Measurements from ENCODE around the gene TEC. TPM values are rescaled to one million over a fixed set of nuclear protein-coding genes. Genes with fewer than 3 reads are reported as not detected.
A peak's percentile ranks its signal among the peaks of the same experiment; 100 is the strongest.

The TEC gene
- total RNA-seq, 6 donors from 2014 or later = 5.9 to 26.2 (median 10.1) TPM

- 90 to 98% methylated on average over 1 of the region's 1 CpG for WGBS, 2 donors
- no peak for DNase-seq
- Histone ChIP-seq H3K27ac (no peak overlapping the region), H3K4me1 (no peaks in the 10 kb centered on the region), H3K4me3 (no peak overlapping the region), H3K9me3 (no peaks in the 10 kb centered on the region), H3K27me3 (no peaks in the 10 kb centered on the region), H3K36me3 (peaks cover 0 to 3% (median 0%) of the 10 kb centered on the region in 4 donors)
- TF ChIP-seq POLR2AphosphoS5 (IDR thresholded peaks at IDR 0.05) (no peak), EP300 (IDR thresholded peaks at IDR 0.05) (no peak), CTCF (IDR thresholded peaks at IDR 0.05) (no peak), POLR2A (IDR thresholded peaks at IDR 0.05) (no peak)
- no peak for ATAC-seq (ENCODE audit: low FRiP score in 2 of 2)
Measured at GRCh38 chr4:48147621-48148020, 122.0 kb downstream of the TEC start.

- no peak overlapping the region for H3K27ac ChIP-seq
- H3K36me3 ChIP-seq = peaks cover 0 to 18% (median 2%) of the 10 kb centered on the region in 4 donors
- H3K9me3 ChIP-seq = no peaks in the 10 kb centered on the region
- 54 to 55% methylated on average over 2 of the region's 2 CpGs for WGBS, 2 donors
- H3K27me3 ChIP-seq = no peaks in the 10 kb centered on the region
- peaks cover 0 to 13% (median 0%) of the 10 kb centered on the region in 4 donors for H3K4me1 ChIP-seq
- DNase-seq (no peak), ATAC-seq (ENCODE audit: low FRiP score in 2 of 2) (peak in 1 of 2 donors; percentile 67)
- TF ChIP-seq POLR2A (IDR thresholded peaks at IDR 0.05) = no peak
- TF ChIP-seq POLR2AphosphoS5 (IDR thresholded peaks at IDR 0.05) = no peak
- TF ChIP-seq EP300 (IDR thresholded peaks at IDR 0.05) = no peak
- TF ChIP-seq CTCF (IDR thresholded peaks at IDR 0.05) = peak; percentile 31 to 61 (median 46)
- no peak overlapping the region for H3K4me3 ChIP-seq
Measured at GRCh38 chr4:48141048-48141447, 128.6 kb downstream of the TEC start.

GRCh38 chr4:48139691-48140090 lies 129.9 kb downstream of the TEC start:
- ATAC-seq (ENCODE audit: low FRiP score in 2 of 2) (no peak), DNase-seq (no peak)
- Histone ChIP-seq H3K27ac (no peak overlapping the region), H3K9me3 (no peaks in the 10 kb centered on the region), H3K4me1 (peaks cover 0 to 13% (median 0%) of the 10 kb centered on the region in 4 donors), H3K36me3 (peaks cover 0 to 21% (median 2%) of the 10 kb centered on the region in 4 donors), H3K4me3 (no peak overlapping the region), H3K27me3 (no peaks in the 10 kb centered on the region)
- 54% methylated on average over 3 of the region's 3 CpGs for WGBS, 2 donors
- TF ChIP-seq CTCF (IDR thresholded peaks at IDR 0.05) = no peak
- no peak for TF ChIP-seq EP300 (IDR thresholded peaks at IDR 0.05)
- TF ChIP-seq POLR2A (IDR thresholded peaks at IDR 0.05) = no peak
- no peak for TF ChIP-seq POLR2AphosphoS5 (IDR thresholded peaks at IDR 0.05)

GRCh38 chr4:48138936-48139335 lies 130.7 kb downstream of the TEC start:
- no peaks in the 10 kb centered on the region for H3K27me3 ChIP-seq
- no peak overlapping the region for H3K4me3 ChIP-seq
- WGBS, 2 donors = 78 to 81% methylated on average over 3 of the region's 3 CpGs
- H3K36me3 ChIP-seq = peaks cover 0 to 21% (median 2%) of the 10 kb centered on the region in 4 donors
- peaks cover 0 to 16% (median 0%) of the 10 kb centered on the region in 4 donors for H3K4me1 ChIP-seq
- H3K9me3 ChIP-seq = no peaks in the 10 kb centered on the region
- no peak for ATAC-seq (ENCODE audit: low FRiP score in 2 of 2)
- TF ChIP-seq POLR2AphosphoS5 (IDR thresholded peaks at IDR 0.05) (no peak), EP300 (IDR thresholded peaks at IDR 0.05) (no peak), CTCF (IDR thresholded peaks at IDR 0.05) (no peak), POLR2A (IDR thresholded peaks at IDR 0.05) (no peak)
- H3K27ac ChIP-seq = no peak overlapping the region
- no peak for DNase-seq

- no peak overlapping the region for H3K27ac ChIP-seq
- peaks cover 0 to 16% (median 0%) of the 10 kb centered on the region in 4 donors for H3K4me1 ChIP-seq
- H3K36me3 ChIP-seq = peaks cover 0 to 21% (median 2%) of the 10 kb centered on the region in 4 donors
- no peaks in the 10 kb centered on the region for H3K9me3 ChIP-seq
- no peak for DNase-seq
- TF ChIP-seq CTCF (IDR thresholded peaks at IDR 0.05) (no peak), POLR2A (IDR thresholded peaks at IDR 0.05) (no peak), EP300 (IDR thresholded peaks at IDR 0.05) (no peak), POLR2AphosphoS5 (IDR thresholded peaks at IDR 0.05) (no peak)
- H3K4me3 ChIP-seq = no peak overlapping the region
- 85 to 93% methylated on average over 7 of the region's 7 CpGs for WGBS, 2 donors
- H3K27me3 ChIP-seq = no peaks in the 10 kb centered on the region
- no peak for ATAC-seq (ENCODE audit: low FRiP score in 2 of 2)
Measured at GRCh38 chr4:48138511-48138910, 131.1 kb downstream of the TEC start.
